CD14-positive monocyte (primary cell): ENCODE measurements around the gene WDR55. TPM values are rescaled to one million over a fixed set of nuclear protein-coding genes. Genes with fewer than 3 reads are reported as not detected.

Experiments
- DNase-seq, 3 donors: peaks; one replicate each; pipeline ENCODE4 v3.0.0-alpha.2; 2011 to 2022
- H2AFZ ChIP-seq: 2 replicates; pipeline ENCODE4 v1.6.0; 2012; ENCODE audit warnings: mild to moderate bottlenecking, low read depth, low read length, inconsistent platforms; ENCODE audit not compliant: insufficient read depth, poor library complexity, severe bottlenecking
- H3K27ac ChIP-seq, 2 donors: 1 replicate in 1 of 2; 2 replicates in 1 of 2; pipeline ENCODE4 v1.5.1; 2012 to 2013; ENCODE audit warnings: low read length in 2 of 2, control low read depth in 1 of 2, inconsistent platforms in 1 of 2, low read depth in 1 of 2, mild to moderate bottlenecking in 1 of 2
- H3K27me3 ChIP-seq, 2 donors: one replicate each; pipeline versions ENCODE4 v1.6.0 to v1.6.1; 2011 to 2013; ENCODE audit warnings: low read length in 2 of 2; ENCODE audit not compliant: control insufficient read depth in 2 of 2, insufficient read depth in 2 of 2
- H3K36me3 ChIP-seq, 2 donors: replicated peaks in 1 of 2; 1 replicate in 1 of 2; 2 replicates in 1 of 2; pipeline versions ENCODE4 v1.5.1 to v1.6.1; 2012 to 2013; ENCODE audit warnings: low read length in 2 of 2, control low read depth in 1 of 2, inconsistent platforms in 1 of 2, mild to moderate bottlenecking in 1 of 2; ENCODE audit not compliant: insufficient read depth in 2 of 2, control insufficient read depth in 1 of 2
- H3K4me1 ChIP-seq, 2 donors: 1 replicate in 1 of 2; 2 replicates in 1 of 2; pipeline versions ENCODE4 v1.5.1 to v1.6.1; 2012 to 2013; ENCODE audit warnings: low read length in 2 of 2, control low read depth in 1 of 2, inconsistent platforms in 1 of 2, mild to moderate bottlenecking in 1 of 2, moderate library complexity in 1 of 2; ENCODE audit not compliant: insufficient read depth in 2 of 2, control insufficient read depth in 1 of 2
- H3K4me2 ChIP-seq: replicated peaks from 2 replicates; pipeline ENCODE3; 2012; ENCODE audit warnings: low read length, moderate library complexity, mild to moderate bottlenecking; ENCODE audit not compliant: poor library complexity, severe bottlenecking; ENCODE audit errors: extremely low read depth
- H3K4me3 ChIP-seq, 3 experiments: fragments of 200-600 bp in 1 of 3; sonication (generic) in 1 of 3; replicated peaks in 1 of 3; 1 replicate in 2 of 3; 2 replicates in 1 of 3; pipeline ENCODE4 v1.5.1; 2011 to 2013; ENCODE audit warnings: low read length in 3 of 3, mild to moderate bottlenecking in 3 of 3, control low read depth in 2 of 3, low read depth in 2 of 3, inconsistent platforms in 1 of 3, moderate library complexity in 1 of 3
- H3K79me2 ChIP-seq: 2 replicates; pipeline ENCODE4 v1.6.0; 2012; ENCODE audit warnings: mild to moderate bottlenecking, control low read depth, inconsistent platforms, low read length, moderate library complexity; ENCODE audit not compliant: insufficient read depth
- H3K9ac ChIP-seq: 2 replicates; pipeline ENCODE4 v1.6.0; 2017; ENCODE audit warnings: low read length, mild to moderate bottlenecking; ENCODE audit not compliant: insufficient read depth, poor library complexity, severe bottlenecking
- H3K9me3 ChIP-seq, 2 donors: replicated peaks in 1 of 2; 1 replicate in 1 of 2; 2 replicates in 1 of 2; pipeline versions ENCODE4 v1.5.1 to v1.6.1; 2012 to 2013; ENCODE audit warnings: low read length in 2 of 2, control low read depth in 1 of 2; ENCODE audit not compliant: control insufficient read depth in 1 of 2, insufficient read depth in 1 of 2
- H4K20me1 ChIP-seq: 2 replicates; pipeline ENCODE4 v1.6.0; 2012; ENCODE audit warnings: mild to moderate bottlenecking, low read length, control low read depth, moderate library complexity; ENCODE audit not compliant: insufficient read depth
- H3K27ac Mint-ChIP-seq, 7 donors: one replicate each; pipeline ENCODE4 v1.8.0; 2020; ENCODE audit warnings: mild to moderate bottlenecking in 7 of 7, mixed read lengths in 7 of 7, moderate library complexity in 6 of 7, inconsistent platforms in 2 of 7
- H3K27me3 Mint-ChIP-seq, 3 donors: one replicate each; pipeline ENCODE4 v1.8.0; 2021 to 2022; ENCODE audit warnings: low read depth in 3 of 3, mild to moderate bottlenecking in 3 of 3, mixed read lengths in 3 of 3, moderate library complexity in 3 of 3, inconsistent platforms in 1 of 3
- H3K36me3 Mint-ChIP-seq, 2 donors: one replicate each; pipeline ENCODE4 v1.8.0; 2020; ENCODE audit warnings: mixed read lengths in 2 of 2, inconsistent platforms in 1 of 2, mild to moderate bottlenecking in 1 of 2
- H3K4me1 Mint-ChIP-seq: one replicate; pipeline ENCODE4 v1.8.0; 2020; ENCODE audit warnings: mild to moderate bottlenecking, mixed read lengths
- H3K4me3 Mint-ChIP-seq, 2 donors: one replicate each; pipeline ENCODE4 v1.8.0; 2020; ENCODE audit warnings: mild to moderate bottlenecking in 2 of 2, mixed read lengths in 2 of 2, moderate library complexity in 1 of 2
- H3K9me3 Mint-ChIP-seq, 7 donors: one replicate each; pipeline ENCODE4 v1.8.0; 2020 to 2022; ENCODE audit warnings: mixed read lengths in 7 of 7, mild to moderate bottlenecking in 6 of 7, moderate library complexity in 6 of 7, inconsistent platforms in 2 of 7
- WGBS: methylation state at CpG from one replicate; pipeline ENCODE4 v1.1.5; 2013; ENCODE audit warnings: missing lambda C conversion rate; ENCODE audit not compliant: insufficient coverage; 5-methylcytosine and 5-hydroxymethylcytosine counted together
- intact Hi-C, 2 donors: fragments of 100-400 bp; cut with micrococcal nuclease; formaldehyde crosslinking; loops; one replicate each; pipeline versions ENCODE4 v1.15.0 to v1.15.1; 2023
- polyA plus RNA-seq, 3 donors: library from polyadenylated mRNA; depleted of rRNA in 1 of 3; unstranded in 2 of 3; stranded (reverse) in 1 of 3; fragments of 300-500 nt in 2 of 3; fragments of >200 nt in 1 of 3; fragmentation: Illumina TruSeq in 2 of 3; gene quantifications; 1 replicate in 2 of 3; 2 replicates in 1 of 3; pipeline ENCODE4 v1.2.3, GENCODE V29; 2012 to 2021
- TF ChIP-seq, protein P1 (sequence below): fragments of 200-600 bp; IDR thresholded peaks from one replicate; pipeline ENCODE4 v1.8.0; 2022; ENCODE audit warnings: antibody characterized with exemption, mild to moderate bottlenecking

WDR55 gene
- polyA plus RNA-seq, 3 donors = 11.2 to 36.8 (median 13.3) TPM

DNA sequence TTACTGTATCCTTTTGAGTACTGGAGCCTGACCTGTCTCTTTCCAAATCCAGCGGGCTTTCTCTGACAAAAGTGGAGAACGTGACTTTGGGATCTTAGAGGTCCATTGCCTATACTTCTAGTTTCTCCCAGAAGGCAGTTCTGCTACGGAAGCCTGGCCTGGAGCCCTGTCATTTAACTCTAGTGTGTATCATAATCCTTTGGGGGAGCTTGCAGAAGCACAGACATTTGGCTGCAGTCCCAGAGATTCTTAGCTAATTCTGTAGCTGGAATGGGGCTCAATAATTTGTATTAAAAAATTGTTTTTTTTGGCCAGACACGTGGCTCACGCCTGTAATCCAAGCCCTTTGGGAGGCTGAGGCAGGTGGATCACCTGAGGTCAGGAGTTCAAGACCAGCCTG is 29.6 kb downstream of the WDR55 start:
- intact Hi-C loops = no loop called here
- H3K27ac Mint-ChIP-seq = peak overlapping the region in 1 of 7 donors; percentile 28
- H3K4me3 Mint-ChIP-seq = no peak overlapping the region
- no peaks in the 10 kb centered on the region for H3K9me3 ChIP-seq
- H3K27ac ChIP-seq = no peak overlapping the region
- peaks cover 7% of the 10 kb centered on the region for H4K20me1 ChIP-seq
- TF ChIP-seq, protein P1, sequence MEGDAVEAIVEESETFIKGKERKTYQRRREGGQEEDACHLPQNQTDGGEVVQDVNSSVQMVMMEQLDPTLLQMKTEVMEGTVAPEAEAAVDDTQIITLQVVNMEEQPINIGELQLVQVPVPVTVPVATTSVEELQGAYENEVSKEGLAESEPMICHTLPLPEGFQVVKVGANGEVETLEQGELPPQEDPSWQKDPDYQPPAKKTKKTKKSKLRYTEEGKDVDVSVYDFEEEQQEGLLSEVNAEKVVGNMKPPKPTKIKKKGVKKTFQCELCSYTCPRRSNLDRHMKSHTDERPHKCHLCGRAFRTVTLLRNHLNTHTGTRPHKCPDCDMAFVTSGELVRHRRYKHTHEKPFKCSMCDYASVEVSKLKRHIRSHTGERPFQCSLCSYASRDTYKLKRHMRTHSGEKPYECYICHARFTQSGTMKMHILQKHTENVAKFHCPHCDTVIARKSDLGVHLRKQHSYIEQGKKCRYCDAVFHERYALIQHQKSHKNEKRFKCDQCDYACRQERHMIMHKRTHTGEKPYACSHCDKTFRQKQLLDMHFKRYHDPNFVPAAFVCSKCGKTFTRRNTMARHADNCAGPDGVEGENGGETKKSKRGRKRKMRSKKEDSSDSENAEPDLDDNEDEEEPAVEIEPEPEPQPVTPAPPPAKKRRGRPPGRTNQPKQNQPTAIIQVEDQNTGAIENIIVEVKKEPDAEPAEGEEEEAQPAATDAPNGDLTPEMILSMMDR = no peak
- peaks cover 52% of the 10 kb centered on the region for H3K79me2 ChIP-seq
- 100% methylated on average over 2 of the region's 5 CpGs for WGBS
- no peaks in the 10 kb centered on the region for H3K27me3 ChIP-seq
- H3K4me1 Mint-ChIP-seq = peaks cover 21% of the 10 kb centered on the region
- H3K36me3 ChIP-seq = peaks cover 57 to 63% of the 10 kb centered on the region in 2 donors
- H3K4me2 ChIP-seq = no peak overlapping the region
- H3K9me3 Mint-ChIP-seq = no peaks in the 10 kb centered on the region
- H3K36me3 Mint-ChIP-seq = peaks cover 55 to 56% of the 10 kb centered on the region in 2 donors
- no peak overlapping the region for H3K9ac ChIP-seq
- no peak overlapping the region for H3K4me3 ChIP-seq
- DNase-seq = no peak
- no peak overlapping the region for H2AFZ ChIP-seq
- peaks cover 16 to 26% of the 10 kb centered on the region in 2 donors for H3K4me1 ChIP-seq
- peaks cover 0 to 2% (median 0%) of the 10 kb centered on the region in 3 donors for H3K27me3 Mint-ChIP-seq

DNA sequence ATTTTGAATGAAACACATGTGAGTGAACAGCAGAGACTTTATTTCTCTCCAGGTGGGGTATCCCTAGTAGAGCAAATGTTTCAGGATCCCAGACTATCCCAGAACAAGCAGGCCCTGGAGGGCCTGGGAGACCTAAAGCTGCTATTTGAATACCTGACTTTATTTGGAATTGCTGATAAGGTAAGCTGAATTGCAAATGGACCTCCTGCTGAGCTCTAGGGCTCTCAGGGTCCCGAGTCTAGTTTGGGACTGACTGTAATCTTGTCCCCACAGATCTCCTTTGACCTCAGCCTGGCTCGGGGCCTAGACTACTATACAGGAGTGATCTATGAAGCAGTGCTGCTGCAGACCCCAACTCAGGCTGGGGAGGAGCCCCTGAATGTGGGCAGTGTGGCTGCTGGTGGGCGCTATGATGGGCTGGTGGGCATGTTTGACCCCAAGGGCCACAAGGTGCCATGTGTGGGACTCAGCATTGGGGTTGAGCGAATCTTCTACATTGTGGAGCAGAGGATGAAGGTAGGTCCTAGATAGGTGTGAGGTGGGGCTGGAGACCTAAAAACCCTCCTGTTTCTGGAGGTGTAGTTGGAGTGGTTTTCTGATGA is 32.3 kb downstream of the WDR55 start:
- no peak overlapping the region for H3K4me3 ChIP-seq
- intact Hi-C loops = loop anchor here in 1 of 2 donors (5.0 kb wide), 1 partner anchor 50 kb away; the partner anchor contains the start of genes IK and NDUFA2
- Mint-ChIP-seq H3K27me3 (no peaks in the 10 kb centered on the region), H3K27ac (peak overlapping the region in 1 of 7 donors; percentile 2), H3K9me3 (peaks cover 0 to 2% (median 0%) of the 10 kb centered on the region in 7 donors), H3K36me3 (peaks cover 61 to 62% of the 10 kb centered on the region in 2 donors), H3K4me3 (no peak overlapping the region), H3K4me1 (peaks cover 25% of the 10 kb centered on the region)
- no peak for DNase-seq
- H3K4me2 ChIP-seq = no peak overlapping the region
- no peak overlapping the region for H2AFZ ChIP-seq
- H3K27me3 ChIP-seq = no peaks in the 10 kb centered on the region
- H3K36me3 ChIP-seq = peaks cover 59 to 70% of the 10 kb centered on the region in 2 donors
- WGBS = 100% methylated on average over 3 of the region's 4 CpGs
- peaks cover 22 to 28% of the 10 kb centered on the region in 2 donors for H3K4me1 ChIP-seq
- H3K9ac ChIP-seq = no peak overlapping the region
- peaks cover 7% of the 10 kb centered on the region for H4K20me1 ChIP-seq
- H3K79me2 ChIP-seq = peaks cover 43% of the 10 kb centered on the region
- TF ChIP-seq, protein P1 = no peak
- H3K9me3 ChIP-seq = no peaks in the 10 kb centered on the region
- H3K27ac ChIP-seq = no peak overlapping the region
